Vagina (tissue), 2 donors: ENCODE measurements around the gene DNAAF5.

Experiments
- CTCF ChIP-seq, 3 experiments: fragments of 450-650 bp in 2 of 3; fragments of 200-600 bp in 1 of 3; sonication (generic) in 1 of 3; IDR thresholded peaks; one replicate each; pipeline ENCODE4 v1.5.1; 2017 to 2019; ENCODE audit warnings: antibody characterized with exemption in 3 of 3, mild to moderate bottlenecking in 2 of 3, moderate library complexity in 2 of 3
- POLR2A ChIP-seq, 2 donors: fragments of 450-650 bp; IDR thresholded peaks; one replicate each; pipeline ENCODE4 v1.6.1; 2017; ENCODE audit warnings: antibody characterized with exemption in 2 of 2, mild to moderate bottlenecking in 2 of 2, moderate library complexity in 2 of 2
- POLR2AphosphoS5 ChIP-seq, 2 donors: sonication (generic); formaldehyde crosslinking; IDR thresholded peaks; one replicate each; pipeline ENCODE4 v1.9.0; 2017; ENCODE audit warnings: antibody characterized with exemption in 2 of 2, mild to moderate bottlenecking in 2 of 2, low read depth in 1 of 2; ENCODE audit not compliant: insufficient read depth in 1 of 2

DNA sequence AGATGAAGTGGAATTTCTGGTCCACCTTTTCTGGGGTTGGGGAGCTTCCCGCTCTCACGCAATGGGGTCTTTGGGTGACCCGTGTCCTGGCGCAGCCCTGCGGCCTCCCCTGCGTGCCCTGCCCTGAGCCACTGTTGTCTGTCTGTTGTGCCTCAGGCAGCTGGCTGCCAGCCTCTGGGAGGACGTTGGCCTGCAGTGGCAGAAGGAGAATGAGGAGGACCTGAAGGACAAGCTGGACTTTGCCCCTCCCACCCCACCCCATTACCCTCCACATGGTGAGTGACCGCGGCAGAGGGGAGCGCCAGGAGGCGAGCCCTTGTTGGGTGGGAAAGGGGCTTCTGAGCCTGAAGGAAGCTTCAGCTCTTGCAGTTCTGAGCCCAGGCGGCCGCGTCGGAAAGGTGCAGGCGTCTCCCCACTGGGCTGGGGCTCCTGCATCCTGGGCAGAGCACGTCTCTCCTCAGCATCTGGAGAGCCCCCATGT, 14.7 kb downstream of the DNAAF5 start:
- TF ChIP-seq CTCF (IDR thresholded peaks at IDR 0.05): no peak
- no peak for TF ChIP-seq POLR2A (IDR thresholded peaks at IDR 0.05)
- no peak for TF ChIP-seq POLR2AphosphoS5 (IDR thresholded peaks at IDR 0.05; ENCODE audit: insufficient read depth in 1 of 2, low read depth in 1 of 2)
